Measurements from ENCODE around the gene HOXA1. TPM values are rescaled to one million over a fixed set of nuclear protein-coding genes. Genes with fewer than 3 reads are reported as not detected.

HOXA1 gene
- total RNA-seq, 1 donor from 2014 or later, result 0.41 TPM

- intact Hi-C loops (cut with micrococcal nuclease), result loop anchor here (10.0 kb wide), 1 partner anchor 150 kb away; the partner anchor contains the start of gene EVX1
These were observed 1.3 kb downstream of the HOXA1 start for GRCh38 chr7:27094304-27095049.

GRCh38 chr7:27093184-27093895 lies 2.5 kb downstream of the HOXA1 start:
- intact Hi-C loops (cut with micrococcal nuclease), result loop anchor here (10.0 kb wide), 1 partner anchor 151 kb away; the partner anchor contains the start of gene EVX1

GRCh38 chr7:27092819-27093110 lies 3.0 kb downstream of the HOXA1 start:
- intact Hi-C loops (cut with micrococcal nuclease), result loop anchor here (10.0 kb wide), 1 partner anchor 152 kb away; the partner anchor contains the start of gene EVX1

GRCh38 chr7:27091941-27092818 lies 3.6 kb downstream of the HOXA1 start:
- intact Hi-C loops (cut with micrococcal nuclease), result loop anchor here (10.0 kb wide), 1 partner anchor 153 kb away; the partner anchor contains the start of gene EVX1

GRCh38 chr7:27091105-27091504 lies 4.7 kb downstream of the HOXA1 start:
- intact Hi-C loops (cut with micrococcal nuclease), result loop anchor here (10.0 kb wide), 1 partner anchor 154 kb away; the partner anchor contains the start of gene EVX1

GRCh38 chr7:27088002-27088922 lies 7.5 kb downstream of the HOXA1 start:
- intact Hi-C loops (cut with micrococcal nuclease), result no loop called here

- intact Hi-C loops (cut with micrococcal nuclease), result no loop called here
These were observed 12.2 kb downstream of the HOXA1 start for GRCh38 chr7:27083646-27084045.

GRCh38 chr7:27082171-27082570 lies 13.6 kb downstream of the HOXA1 start:
- intact Hi-C loops (cut with micrococcal nuclease), result no loop called here

- intact Hi-C loops (cut with micrococcal nuclease), result no loop called here
These were observed 14.9 kb downstream of the HOXA1 start for GRCh38 chr7:27080844-27081436.

- intact Hi-C loops (cut with micrococcal nuclease), result no loop called here
These were observed 16.4 kb downstream of the HOXA1 start for GRCh38 chr7:27079234-27079975.

- intact Hi-C loops (cut with micrococcal nuclease), result no loop called here
These were observed 17.1 kb downstream of the HOXA1 start for GRCh38 chr7:27078616-27079233.

- intact Hi-C loops (cut with micrococcal nuclease), result no loop called here
These were observed 22.7 kb downstream of the HOXA1 start for GRCh38 chr7:27073076-27073475.

- intact Hi-C loops (cut with micrococcal nuclease), result no loop called here
These were observed 24.0 kb downstream of the HOXA1 start for GRCh38 chr7:27071622-27072390.

GRCh38 chr7:27068259-27068658 lies 27.5 kb downstream of the HOXA1 start:
- intact Hi-C loops (cut with micrococcal nuclease), result no loop called here

GRCh38 chr7:27066148-27066547 lies 29.7 kb downstream of the HOXA1 start:
- intact Hi-C loops (cut with micrococcal nuclease), result no loop called here

GRCh38 chr7:27065709-27066108 lies 30.1 kb downstream of the HOXA1 start:
- intact Hi-C loops (cut with micrococcal nuclease), result no loop called here

GRCh38 chr7:27064661-27065060 lies 31.1 kb downstream of the HOXA1 start:
- intact Hi-C loops (cut with micrococcal nuclease), result no loop called here

GRCh38 chr7:27064159-27064558 lies 31.6 kb downstream of the HOXA1 start:
- intact Hi-C loops (cut with micrococcal nuclease), result no loop called here

Measured in T-helper 2 cell treated with Interferon-gamma antibody and Interleukin-4, amounts not matched to agents 100 ng/mL and 5 ng/mL, for 36 hours (primary cell).